RWPE2 (cell line): Measurements from ENCODE around the gene WASF3.

Experiments used
- ATAC-seq: fragments of 200-7000 bp; cut with Tn5 transposase; 3 replicates; pipeline ENCODE4 v1.9.1; 2021; ENCODE audit warnings: low read depth
- DNase-seq: peaks from one replicate; pipeline ENCODE4 v3.0.0-alpha.2; 2020; ENCODE audit warnings: low spot score
- H3K27ac ChIP-seq: fragments of 450-650 bp; 2 replicates; pipeline ENCODE4 v1.5.1; 2017; ENCODE audit warnings: mild to moderate bottlenecking; ENCODE audit not compliant: poor library complexity, severe bottlenecking
- H3K27me3 ChIP-seq: fragments of 250-450 bp; sonication (Bioruptor Pico); 2 replicates; pipeline ENCODE4 v1.5.1; 2021; ENCODE audit warnings: mild to moderate bottlenecking, moderate library complexity; ENCODE audit not compliant: insufficient read depth, poor library complexity, severe bottlenecking
- H3K36me3 ChIP-seq: fragments of 250-450 bp; sonication (Bioruptor Pico); 2 replicates; pipeline ENCODE4 v1.5.1; 2020; ENCODE audit warnings: low read depth, mild to moderate bottlenecking, moderate library complexity
- H3K4me1 ChIP-seq: fragments of 250-450 bp; sonication (Bioruptor Pico); 2 replicates; pipeline ENCODE4 v1.5.1; 2021; ENCODE audit warnings: mild to moderate bottlenecking, moderate library complexity; ENCODE audit not compliant: insufficient read depth, poor library complexity, severe bottlenecking
- H3K4me3 ChIP-seq: fragments of 250-450 bp; sonication (Bioruptor Pico); 2 replicates; pipeline ENCODE4 v1.5.1; 2021; ENCODE audit warnings: mild to moderate bottlenecking, moderate library complexity; ENCODE audit not compliant: severe bottlenecking
- H3K9me3 ChIP-seq: fragments of 250-450 bp; sonication (Bioruptor Pico); 2 replicates; pipeline ENCODE4 v1.5.1; 2021; ENCODE audit warnings: mild to moderate bottlenecking, moderate library complexity; ENCODE audit not compliant: severe bottlenecking
- CTCF ChIP-seq: fragments of 450-650 bp; IDR thresholded peaks from one replicate; pipeline ENCODE4 v1.5.1; 2017; ENCODE audit warnings: mild to moderate bottlenecking, moderate library complexity; ENCODE audit not compliant: poor library complexity, severe bottlenecking

Gene WASF3

GRCh38 chr13:26584713-26585112 lies 27.2 kb downstream of the WASF3 start:
- Histone ChIP-seq H3K27me3 (no peaks in the 10 kb centered on the region), H3K36me3 (no peaks in the 10 kb centered on the region), H3K9me3 (no peaks in the 10 kb centered on the region), H3K27ac (peak overlapping the region; percentile 50), H3K4me3 (no peak overlapping the region), H3K4me1 (peaks cover 15% of the 10 kb centered on the region)
- TF ChIP-seq CTCF: no peak
- DNase-seq: no peak
- peak; percentile 55 for ATAC-seq

GRCh38 chr13:26585136-26585535 lies 27.7 kb downstream of the WASF3 start:
- Histone ChIP-seq H3K9me3 (no peaks in the 10 kb centered on the region), H3K36me3 (no peaks in the 10 kb centered on the region), H3K4me1 (peaks cover 15% of the 10 kb centered on the region), H3K27me3 (no peaks in the 10 kb centered on the region), H3K4me3 (no peak overlapping the region), H3K27ac (peak overlapping the region; percentile 50)
- no peak for TF ChIP-seq CTCF
- ATAC-seq: no peak
- no peak for DNase-seq

GRCh38 chr13:26587251-26587650 lies 29.8 kb downstream of the WASF3 start:
- Histone ChIP-seq H3K4me1 (peaks cover 15% of the 10 kb centered on the region), H3K36me3 (no peaks in the 10 kb centered on the region), H3K9me3 (no peaks in the 10 kb centered on the region), H3K27ac (no peak overlapping the region), H3K27me3 (no peaks in the 10 kb centered on the region), H3K4me3 (no peak overlapping the region)
- no peak for ATAC-seq
- no peak for TF ChIP-seq CTCF
- DNase-seq: no peak

- no peak for TF ChIP-seq CTCF
- no peak for ATAC-seq
These were observed 31.7 kb downstream of the WASF3 start for GRCh38 chr13:26589226-26589625.

GRCh38 chr13:26589754-26590153 lies 32.3 kb downstream of the WASF3 start:
- Histone ChIP-seq H3K27me3 (no peaks in the 10 kb centered on the region), H3K9me3 (no peaks in the 10 kb centered on the region), H3K36me3 (no peaks in the 10 kb centered on the region), H3K4me3 (no peak overlapping the region), H3K27ac (no peak overlapping the region), H3K4me1 (peaks cover 7% of the 10 kb centered on the region)
- ATAC-seq (no peak), DNase-seq (no peak)
- TF ChIP-seq CTCF: no peak

More at GRCh38 chr13:26589226-26589625, 31.7 kb downstream of the WASF3 start:
- H3K9me3 ChIP-seq: no peaks in the 10 kb centered on the region
- H3K4me3 ChIP-seq: no peak overlapping the region
- peaks cover 12% of the 10 kb centered on the region for H3K4me1 ChIP-seq
- H3K27me3 ChIP-seq: no peaks in the 10 kb centered on the region
- no peaks in the 10 kb centered on the region for H3K36me3 ChIP-seq
- no peak overlapping the region for H3K27ac ChIP-seq
- DNase-seq: no peak
